Naive B cell (primary cell): Measurements from ENCODE around the gene MITF. TPM values are rescaled to one million over a fixed set of nuclear protein-coding genes. Genes with fewer than 3 reads are reported as not detected.

Experiments
- ATAC-seq, 2 donors: fragments of 150-1000 bp; cut with Tn5 transposase; 2 replicates each; pipeline ENCODE4 v1.10.0; 2021; ENCODE audit warnings: low read depth in 2 of 2, mild to moderate bottlenecking in 2 of 2, moderate library complexity in 2 of 2
- DNase-seq: peaks from one replicate; pipeline ENCODE4 v3.0.0; 2022
- H3K27ac Mint-ChIP-seq, 6 donors: one replicate each; pipeline ENCODE4 v1.8.0; 2020 to 2022; ENCODE audit warnings: mild to moderate bottlenecking in 6 of 6, mixed read lengths in 6 of 6, moderate library complexity in 5 of 6, inconsistent platforms in 2 of 6
- H3K27me3 Mint-ChIP-seq, 3 donors: one replicate each; pipeline ENCODE4 v1.8.0; 2021 to 2022; ENCODE audit warnings: mixed read lengths in 3 of 3, mild to moderate bottlenecking in 1 of 3
- H3K36me3 Mint-ChIP-seq, 2 donors: one replicate each; pipeline ENCODE4 v1.8.0; 2020 to 2022; ENCODE audit warnings: mixed read lengths in 2 of 2, inconsistent platforms in 1 of 2, mild to moderate bottlenecking in 1 of 2
- H3K4me1 Mint-ChIP-seq, 3 donors: one replicate each; pipeline ENCODE4 v1.8.0; 2020 to 2022; ENCODE audit warnings: mixed read lengths in 3 of 3, inconsistent platforms in 1 of 3, mild to moderate bottlenecking in 1 of 3, moderate library complexity in 1 of 3
- H3K4me3 Mint-ChIP-seq, 8 donors: one replicate each; pipeline ENCODE4 v1.8.0; 2020 to 2022; ENCODE audit warnings: mild to moderate bottlenecking in 8 of 8, mixed read lengths in 8 of 8, moderate library complexity in 8 of 8, inconsistent platforms in 2 of 8
- H3K9me3 Mint-ChIP-seq, 7 donors: one replicate each; pipeline ENCODE4 v1.8.0; 2020 to 2022; ENCODE audit warnings: mixed read lengths in 7 of 7, mild to moderate bottlenecking in 5 of 7, inconsistent platforms in 2 of 7, moderate library complexity in 1 of 7
- polyA plus RNA-seq, 6 donors: library from polyadenylated mRNA; unstranded; fragments of 300-500 nt; fragmentation: Illumina TruSeq; gene quantifications; one replicate each; pipeline ENCODE4 v1.2.3, GENCODE V29; 2021; ENCODE audit warnings: low read depth in 6 of 6

The MITF gene
- polyA plus RNA-seq, 6 donors from 2014 or later = 0.26 to 0.90 (median 0.32) TPM; not detected in 3

- Mint-ChIP-seq H3K9me3 (peaks cover 0 to 1% (median 0%) of the 10 kb centered on the region in 7 donors), H3K27ac (peak overlapping the region in 1 of 6 donors; percentile 14), H3K4me1 (peaks cover 0 to 22% (median 18%) of the 10 kb centered on the region in 3 donors), H3K27me3 (peaks cover 0 to under 1% (median 0%) of the 10 kb centered on the region in 3 donors), H3K4me3 (peak overlapping the region in 2 of 8 donors; percentile 10 to 50), H3K36me3 (no peaks in the 10 kb centered on the region)
- ATAC-seq (peak; percentile 37 to 49), DNase-seq (no peak)
These were observed 247.2 kb downstream of the MITF start for GRCh38 chr3:69986419-69986818.

- H3K9me3 Mint-ChIP-seq = peaks cover 0 to under 1% (median 0%) of the 10 kb centered on the region in 7 donors
- ATAC-seq (no peak), DNase-seq (no peak)
- no peak overlapping the region for H3K4me3 Mint-ChIP-seq
- H3K27me3 Mint-ChIP-seq = peaks cover 0 to 6% (median 0%) of the 10 kb centered on the region in 3 donors
- H3K36me3 Mint-ChIP-seq = no peaks in the 10 kb centered on the region
- peak overlapping the region in 1 of 6 donors; percentile 45 for H3K27ac Mint-ChIP-seq
- peaks cover 0 to 22% (median 18%) of the 10 kb centered on the region in 3 donors for H3K4me1 Mint-ChIP-seq
These were observed 248.6 kb downstream of the MITF start for GRCh38 chr3:69987833-69988232.

GRCh38 chr3:69993757-69994156, 254.5 kb downstream of the MITF start:
- Mint-ChIP-seq H3K27me3 (peaks cover 0 to 6% (median 0%) of the 10 kb centered on the region in 3 donors), H3K9me3 (no peaks in the 10 kb centered on the region), H3K27ac (peak overlapping the region in 1 of 6 donors; percentile 9), H3K4me1 (no peaks in the 10 kb centered on the region), H3K4me3 (no peak overlapping the region), H3K36me3 (no peaks in the 10 kb centered on the region)
- ATAC-seq = no peak
- DNase-seq = no peak

- ATAC-seq = no peak
- H3K4me1 Mint-ChIP-seq = no peaks in the 10 kb centered on the region
- H3K36me3 Mint-ChIP-seq = no peaks in the 10 kb centered on the region
- peaks cover 0 to 6% (median 0%) of the 10 kb centered on the region in 3 donors for H3K27me3 Mint-ChIP-seq
- no peak overlapping the region for H3K27ac Mint-ChIP-seq
- DNase-seq = no peak
- no peaks in the 10 kb centered on the region for H3K9me3 Mint-ChIP-seq
- H3K4me3 Mint-ChIP-seq = no peak overlapping the region
These were observed 255.7 kb downstream of the MITF start for GRCh38 chr3:69994919-69995318.

- Mint-ChIP-seq H3K27me3 (no peaks in the 10 kb centered on the region), H3K36me3 (no peaks in the 10 kb centered on the region), H3K9me3 (peaks cover 0 to 1% (median 0%) of the 10 kb centered on the region in 7 donors), H3K4me3 (no peak overlapping the region), H3K27ac (no peak overlapping the region), H3K4me1 (no peaks in the 10 kb centered on the region)
- DNase-seq (no peak), ATAC-seq (no peak)
These were observed 258.5 kb downstream of the MITF start for GRCh38 chr3:69997631-69998307.

- Mint-ChIP-seq H3K4me1 (no peaks in the 10 kb centered on the region), H3K27ac (no peak overlapping the region), H3K9me3 (peaks cover 0 to 3% (median 0%) of the 10 kb centered on the region in 7 donors), H3K4me3 (no peak overlapping the region), H3K36me3 (no peaks in the 10 kb centered on the region), H3K27me3 (no peaks in the 10 kb centered on the region)
- ATAC-seq (no peak), DNase-seq (no peak)
These were observed 259.5 kb downstream of the MITF start for GRCh38 chr3:69998759-69999139.

GRCh38 chr3:69999140-70000027, 260.1 kb downstream of the MITF start, which contains the start of gene SAMMSON:
Gene SAMMSON, plus strand, starts transcription at chr3:69999733.
- DNase-seq (no peak), ATAC-seq (no peak)
- Mint-ChIP-seq H3K9me3 (peaks cover 0 to 3% (median 0%) of the 10 kb centered on the region in 7 donors), H3K4me3 (no peak within 1 kb of the TSS), H3K36me3 (no peaks in the 10 kb centered on the region), H3K27me3 (no peaks in the 10 kb centered on the region), H3K27ac (no peak within 1 kb of the TSS), H3K4me1 (no peaks in the 10 kb centered on the region)

- Mint-ChIP-seq H3K36me3 (no peaks in the 10 kb centered on the region), H3K27ac (no peak overlapping the region), H3K4me3 (no peak overlapping the region), H3K4me1 (no peaks in the 10 kb centered on the region), H3K9me3 (peaks cover 0 to 3% (median 0%) of the 10 kb centered on the region in 7 donors), H3K27me3 (no peaks in the 10 kb centered on the region)
- DNase-seq = no peak
- ATAC-seq = no peak
These were observed 260.8 kb downstream of the MITF start for GRCh38 chr3:70000028-70000410.

- Mint-ChIP-seq H3K27me3 (no peaks in the 10 kb centered on the region), H3K36me3 (no peaks in the 10 kb centered on the region), H3K9me3 (peaks cover 0 to 3% (median 0%) of the 10 kb centered on the region in 7 donors), H3K4me3 (no peak overlapping the region), H3K27ac (no peak overlapping the region), H3K4me1 (no peaks in the 10 kb centered on the region)
- no peak for DNase-seq
- no peak for ATAC-seq
These were observed 261.4 kb downstream of the MITF start for GRCh38 chr3:70000563-70001081.

GRCh38 chr3:70003119-70003518, 263.9 kb downstream of the MITF start:
- DNase-seq (no peak), ATAC-seq (no peak)
- Mint-ChIP-seq H3K27me3 (no peaks in the 10 kb centered on the region), H3K4me1 (no peaks in the 10 kb centered on the region), H3K9me3 (peaks cover 0 to 12% (median 3%) of the 10 kb centered on the region in 7 donors), H3K27ac (no peak overlapping the region), H3K36me3 (no peaks in the 10 kb centered on the region), H3K4me3 (no peak overlapping the region)

GRCh38 chr3:70006089-70006488, 266.8 kb downstream of the MITF start:
- Mint-ChIP-seq H3K4me1 (no peaks in the 10 kb centered on the region), H3K4me3 (no peak overlapping the region), H3K27me3 (no peaks in the 10 kb centered on the region), H3K36me3 (no peaks in the 10 kb centered on the region), H3K27ac (no peak overlapping the region), H3K9me3 (peaks cover 0 to 12% (median 6%) of the 10 kb centered on the region in 7 donors)
- DNase-seq = no peak
- no peak for ATAC-seq

GRCh38 chr3:70010346-70010745, 271.1 kb downstream of the MITF start:
- no peak for ATAC-seq
- Mint-ChIP-seq H3K9me3 (peaks cover 0 to 13% (median 6%) of the 10 kb centered on the region in 7 donors), H3K27ac (no peak overlapping the region), H3K36me3 (no peaks in the 10 kb centered on the region), H3K4me1 (no peaks in the 10 kb centered on the region), H3K4me3 (no peak overlapping the region), H3K27me3 (no peaks in the 10 kb centered on the region)
- no peak for DNase-seq

- Mint-ChIP-seq H3K27ac (no peak overlapping the region), H3K4me3 (no peak overlapping the region), H3K36me3 (no peaks in the 10 kb centered on the region), H3K27me3 (no peaks in the 10 kb centered on the region), H3K9me3 (peaks cover 0 to 15% (median 8%) of the 10 kb centered on the region in 7 donors), H3K4me1 (no peaks in the 10 kb centered on the region)
- DNase-seq (no peak), ATAC-seq (no peak)
These were observed 272.3 kb downstream of the MITF start for GRCh38 chr3:70011582-70011981.
